ENCODE data around the gene IGF2BP3.
"Not testable (repeated sequence)": the region's sequence is repeated elsewhere in the genome, so short reads cannot be mapped to it uniquely, and the experiment has no call there.

IGF2BP3 gene

DNA sequence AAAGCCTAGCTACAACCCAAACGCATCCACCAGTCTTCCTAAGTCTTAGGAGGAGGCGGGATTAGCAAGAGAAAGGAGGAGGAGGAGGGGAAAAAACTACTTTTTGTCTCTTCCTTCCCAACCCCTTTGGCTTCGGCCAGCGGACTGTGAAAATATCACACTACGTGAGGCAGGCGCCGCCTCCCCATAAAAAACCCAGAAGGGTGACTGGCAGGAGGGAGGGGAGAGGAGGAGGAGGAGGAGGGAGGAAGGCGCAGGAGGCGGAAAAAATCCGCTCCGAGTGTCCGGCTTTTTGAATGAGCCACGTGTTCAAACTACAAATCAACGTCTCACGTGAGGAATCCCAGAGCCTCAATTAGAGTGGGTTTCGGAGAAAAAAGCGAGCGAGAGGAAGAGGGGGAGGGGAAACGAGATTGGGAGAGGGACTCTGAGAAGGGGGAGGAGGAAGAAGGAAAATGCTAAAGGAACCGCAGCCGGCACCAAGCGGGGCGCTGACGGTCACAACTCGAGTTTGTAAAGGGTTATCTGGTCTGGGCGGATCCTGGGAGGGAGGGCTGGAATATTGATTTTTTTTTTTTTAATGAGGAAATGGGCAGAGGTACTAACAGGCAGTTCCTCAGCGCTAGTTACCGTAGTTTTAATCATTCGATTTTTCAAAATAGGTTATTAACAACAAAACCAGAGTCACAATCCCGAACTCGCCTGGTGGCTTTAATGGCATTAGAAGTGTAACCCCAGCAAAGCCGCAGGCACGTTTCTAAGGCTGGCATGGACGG lies at the start of gene IGF2BP3:
Gene IGF2BP3, minus strand, starts transcription at position 162 of the 776 bp plus-strand sequence. CDS start 381 bp downstream, outside the sequence.
- DNase-seq = peak; percentile 92

DNA sequence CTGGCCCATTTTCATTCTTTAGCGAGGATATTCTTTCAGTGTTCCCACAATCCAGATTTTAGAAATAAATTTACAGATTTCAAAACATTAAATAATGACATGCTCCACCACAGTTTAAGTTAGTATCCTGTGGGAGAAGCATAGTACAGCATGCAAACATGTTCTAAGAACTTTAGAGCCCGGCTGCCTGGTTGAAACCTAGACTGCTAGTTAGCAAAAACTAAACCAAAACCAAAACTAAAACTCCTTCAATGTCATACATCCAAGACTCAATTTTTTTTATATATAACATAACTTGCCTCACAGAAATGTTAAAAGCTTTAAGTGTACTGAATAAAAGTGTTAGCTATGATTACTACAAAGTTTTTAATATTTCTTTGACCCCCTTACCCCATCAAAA lies 44.5 kb upstream of the IGF2BP3 start:
- no peak for DNase-seq

DNA sequence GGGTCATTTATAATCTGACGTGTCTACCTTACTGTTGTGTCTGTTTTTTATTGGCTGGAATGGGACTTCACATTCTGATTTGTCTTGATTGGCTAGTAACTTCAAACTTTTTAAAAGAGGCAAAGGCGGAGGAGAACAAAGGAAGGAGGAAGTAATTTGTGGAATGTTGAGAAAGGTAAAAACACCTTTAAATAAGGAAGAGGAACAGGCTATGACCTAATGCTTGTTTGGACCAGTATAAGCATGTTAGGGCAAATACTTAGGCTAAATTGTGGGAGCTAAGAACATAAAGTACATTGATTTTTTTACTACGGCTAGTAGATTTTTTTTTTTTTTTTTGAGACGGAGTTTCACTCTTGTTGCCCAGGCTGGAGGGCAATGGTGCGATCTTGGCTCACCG lies 43.5 kb upstream of the IGF2BP3 start:
- DNase-seq = not testable (repeated sequence)

DNA sequence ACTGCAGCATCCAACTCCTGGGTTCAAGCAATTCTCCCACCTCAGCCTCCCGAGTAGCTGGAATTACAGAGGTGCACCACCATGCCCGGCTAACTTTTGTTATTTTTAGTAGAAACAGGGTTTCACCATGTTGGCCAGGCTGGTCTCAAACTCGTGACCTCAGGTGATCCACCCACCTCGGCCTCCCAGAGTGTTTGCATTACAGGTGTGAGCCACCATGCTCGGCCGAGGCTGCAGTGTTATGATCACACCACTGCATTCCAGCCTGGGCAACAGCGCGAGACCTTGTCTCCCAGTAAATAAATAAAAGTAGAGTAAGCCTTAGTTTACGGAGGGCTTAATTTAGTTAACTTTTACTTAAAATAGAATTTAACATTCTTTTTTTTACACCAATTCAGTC lies 23.7 kb upstream of the IGF2BP3 start:
- no peak for DNase-seq

DNA sequence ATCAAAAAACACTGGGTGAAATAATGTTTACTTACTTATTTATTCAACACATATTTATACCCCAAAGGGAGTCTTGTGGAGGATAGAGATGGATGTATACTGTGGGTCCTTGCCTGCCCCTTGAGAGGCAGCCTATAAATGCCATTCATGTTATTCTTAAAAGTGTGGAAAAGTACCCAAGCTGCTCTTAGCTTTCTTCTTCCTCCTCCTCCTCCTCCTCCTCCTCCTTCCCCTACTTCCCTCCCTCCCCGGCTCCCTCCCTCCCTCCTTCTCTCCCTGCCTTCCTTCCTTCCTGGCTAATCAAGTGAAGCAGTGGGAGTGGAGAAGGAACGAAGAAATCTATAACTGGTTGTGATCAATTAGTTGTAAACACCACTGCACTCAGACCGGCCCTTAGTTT lies 21.2 kb upstream of the IGF2BP3 start:
- no peak for DNase-seq

DNA sequence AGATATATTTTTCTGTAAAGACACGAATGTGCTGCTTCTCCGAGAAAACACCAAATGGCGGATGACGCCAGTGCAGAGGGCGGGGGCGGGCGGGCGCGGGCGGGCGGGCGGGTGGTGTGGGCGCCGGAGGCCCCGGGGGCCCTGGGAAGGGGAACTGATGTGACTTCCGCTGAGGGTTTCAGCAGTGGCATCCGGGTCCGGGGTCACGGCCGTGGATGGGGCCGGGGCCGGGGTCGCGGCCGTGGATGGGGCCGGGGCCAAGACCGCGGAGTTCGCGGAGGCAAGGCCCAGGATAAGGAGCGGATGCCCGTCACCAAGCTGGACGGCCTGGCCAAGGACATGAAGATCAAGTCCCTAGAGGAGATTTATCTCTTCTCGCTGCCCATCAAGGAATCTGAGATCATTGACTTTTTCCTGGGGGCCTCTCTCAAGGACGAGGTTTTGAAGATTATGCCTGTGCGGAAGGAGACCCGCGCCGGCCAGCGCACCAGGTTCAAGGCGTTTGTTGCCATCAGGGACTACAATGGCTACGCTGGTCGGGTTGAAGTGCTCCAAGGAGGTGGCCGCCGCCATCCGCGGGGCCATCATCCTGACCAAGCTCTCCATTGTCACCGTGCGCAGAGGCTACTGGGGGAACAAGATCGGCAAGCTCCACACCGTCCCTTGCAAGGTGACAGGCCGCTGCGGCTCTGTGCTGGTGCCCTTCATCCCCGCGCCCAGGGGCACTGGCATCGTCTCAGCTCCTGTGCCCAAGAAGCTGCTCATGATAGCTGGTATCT lies 20.3 kb upstream of the IGF2BP3 start:
- no peak for DNase-seq

DNA sequence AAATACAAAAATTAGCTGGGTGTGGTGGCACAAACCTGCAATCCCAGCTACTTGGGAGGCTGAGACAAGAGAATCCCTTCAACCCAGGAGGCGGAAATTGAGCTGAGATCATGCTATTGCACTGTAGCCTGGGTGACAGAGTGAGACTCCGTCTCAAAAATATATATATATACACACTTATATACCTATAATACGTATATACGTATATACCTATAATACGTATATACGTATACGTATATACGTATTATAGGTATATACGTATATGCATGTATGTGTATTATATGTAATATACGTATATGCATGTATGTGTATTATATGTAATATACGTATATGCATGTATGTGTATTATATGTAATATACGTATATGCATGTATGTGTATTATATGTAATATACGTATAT lies 18.4 kb upstream of the IGF2BP3 start:
- DNase-seq = not testable (repeated sequence)

DNA sequence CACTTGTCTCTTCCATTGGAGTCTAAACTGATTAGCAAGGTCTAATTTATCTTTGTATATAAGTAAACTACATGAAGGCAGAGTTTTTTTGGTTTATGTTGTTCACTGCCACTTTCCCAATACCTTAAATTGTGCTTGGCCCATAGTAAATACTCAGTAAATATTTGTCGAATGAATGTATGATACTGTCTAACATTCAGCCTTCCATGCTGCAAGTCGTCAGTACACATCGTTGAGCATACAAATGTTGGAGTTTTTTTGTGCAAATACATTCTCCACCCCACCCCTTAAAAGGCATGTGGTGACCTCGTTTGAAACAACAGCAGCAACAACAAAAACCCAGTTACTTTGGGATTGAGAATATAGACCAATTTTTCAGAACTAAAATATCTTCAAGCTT lies 17.4 kb upstream of the IGF2BP3 start:
- DNase-seq = no peak

DNA sequence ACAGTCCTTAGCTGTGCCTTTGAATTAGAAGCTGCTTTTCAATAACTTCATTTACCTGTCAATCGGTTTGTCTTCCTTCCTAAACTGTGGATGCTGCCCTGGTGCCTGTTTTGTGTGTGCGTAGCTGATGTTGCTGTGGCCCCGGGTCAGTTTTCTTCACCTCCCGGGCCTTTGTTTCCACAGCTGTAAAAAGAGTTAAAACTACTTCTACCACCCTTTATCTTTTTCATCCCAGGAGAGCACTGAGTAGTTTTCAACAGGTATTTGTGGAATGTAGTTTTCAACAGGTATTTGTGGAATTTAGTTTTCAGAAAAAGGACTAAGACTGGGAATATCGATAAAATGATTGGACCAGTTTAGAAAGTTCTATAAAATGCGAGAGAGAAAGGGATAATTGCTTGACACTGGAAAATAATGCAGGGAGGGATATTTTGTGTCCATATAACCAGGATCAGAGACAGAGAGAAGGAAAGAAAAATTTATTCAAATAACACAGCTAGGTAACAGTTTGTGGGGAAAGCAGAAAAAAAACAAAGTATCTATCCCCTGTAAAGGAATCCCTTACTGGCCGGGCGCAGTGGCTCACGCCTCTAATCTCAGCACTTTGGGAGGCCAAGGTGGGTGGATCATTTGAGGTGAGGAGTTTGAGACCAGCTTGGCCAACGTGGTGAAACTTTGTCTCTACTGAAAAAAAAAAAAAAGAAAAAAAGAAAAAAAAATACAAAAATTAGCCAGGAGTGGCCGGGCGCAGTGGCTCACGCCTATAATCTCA lies 15.9 kb upstream of the IGF2BP3 start:
- no peak for DNase-seq

DNA sequence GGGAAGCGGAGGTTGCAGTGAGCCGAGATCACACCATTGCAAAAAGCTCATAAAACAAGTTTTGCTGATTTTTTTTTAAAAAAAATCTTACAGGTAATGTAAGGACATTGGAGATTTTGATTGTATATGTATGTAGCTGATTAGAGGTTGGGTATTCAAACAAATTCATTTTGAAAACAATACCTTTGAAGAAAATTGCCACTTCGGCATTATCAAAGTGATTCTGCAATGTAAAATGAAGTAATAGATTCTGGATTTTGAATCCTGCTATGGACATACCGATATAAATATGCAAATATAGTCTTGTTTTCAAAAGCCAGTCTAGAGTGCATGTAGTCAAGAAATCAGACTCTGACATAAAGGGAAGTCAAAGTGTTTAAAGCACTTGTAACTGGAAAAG lies 12.4 kb upstream of the IGF2BP3 start:
- DNase-seq = no peak

DNA sequence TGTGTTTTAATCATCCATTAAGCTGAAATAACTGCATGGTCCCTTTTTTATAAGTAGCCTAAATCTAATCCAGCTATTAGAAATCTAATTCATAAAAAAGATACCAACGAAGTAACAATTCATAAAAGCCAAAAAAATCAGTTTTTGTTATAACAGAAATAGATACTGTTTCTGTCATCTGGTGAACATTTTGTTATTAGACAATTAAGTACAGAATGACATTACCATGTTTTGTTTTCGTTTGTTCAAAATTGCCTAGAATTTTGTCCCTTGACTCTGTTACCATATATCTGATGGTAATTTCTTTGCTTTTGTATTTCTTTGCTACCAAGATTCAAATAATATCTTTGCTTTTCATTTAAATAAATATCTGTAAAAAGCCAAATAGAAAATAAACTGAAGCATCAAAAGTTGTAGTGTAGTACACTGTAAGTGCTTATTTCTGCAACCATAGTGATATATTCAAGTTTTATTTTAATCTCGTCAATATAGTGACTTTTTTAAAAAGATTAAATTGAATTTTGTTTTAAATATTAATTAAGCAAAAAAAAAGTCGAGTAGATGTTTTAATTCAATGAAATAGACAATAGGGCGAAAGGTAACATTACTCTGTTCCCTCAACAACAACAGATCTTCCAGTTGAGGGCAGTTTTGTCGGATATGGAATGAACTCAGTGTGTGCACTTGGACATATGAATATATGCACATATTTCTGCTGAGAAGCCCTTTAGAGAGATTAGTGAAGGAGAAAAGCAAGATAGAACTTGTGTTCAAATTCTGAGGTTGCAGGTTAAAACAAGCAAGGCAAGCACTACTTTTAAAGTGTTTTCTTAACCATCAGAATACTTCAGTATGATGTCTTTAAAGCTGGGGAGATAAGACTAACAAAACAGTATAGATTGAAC lies 7.9 kb upstream of the IGF2BP3 start:
- DNase-seq = no peak

DNA sequence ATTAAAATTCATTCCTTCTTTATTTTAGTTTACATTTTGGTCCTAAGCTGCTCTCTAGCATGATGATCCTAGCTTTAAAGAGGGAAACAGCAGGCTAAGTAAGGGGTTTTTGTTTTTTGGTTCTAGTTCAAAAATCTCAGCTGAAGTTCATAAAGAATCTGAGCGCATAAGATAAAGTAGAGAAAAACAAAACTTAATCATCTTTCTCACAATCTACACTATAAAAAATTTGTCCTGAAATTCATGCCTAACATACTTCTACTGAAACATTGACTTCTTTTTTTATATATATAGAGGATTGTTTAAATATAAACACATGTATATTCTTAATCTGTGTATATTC lies 6.8 kb upstream of the IGF2BP3 start:
- no peak for DNase-seq

DNA sequence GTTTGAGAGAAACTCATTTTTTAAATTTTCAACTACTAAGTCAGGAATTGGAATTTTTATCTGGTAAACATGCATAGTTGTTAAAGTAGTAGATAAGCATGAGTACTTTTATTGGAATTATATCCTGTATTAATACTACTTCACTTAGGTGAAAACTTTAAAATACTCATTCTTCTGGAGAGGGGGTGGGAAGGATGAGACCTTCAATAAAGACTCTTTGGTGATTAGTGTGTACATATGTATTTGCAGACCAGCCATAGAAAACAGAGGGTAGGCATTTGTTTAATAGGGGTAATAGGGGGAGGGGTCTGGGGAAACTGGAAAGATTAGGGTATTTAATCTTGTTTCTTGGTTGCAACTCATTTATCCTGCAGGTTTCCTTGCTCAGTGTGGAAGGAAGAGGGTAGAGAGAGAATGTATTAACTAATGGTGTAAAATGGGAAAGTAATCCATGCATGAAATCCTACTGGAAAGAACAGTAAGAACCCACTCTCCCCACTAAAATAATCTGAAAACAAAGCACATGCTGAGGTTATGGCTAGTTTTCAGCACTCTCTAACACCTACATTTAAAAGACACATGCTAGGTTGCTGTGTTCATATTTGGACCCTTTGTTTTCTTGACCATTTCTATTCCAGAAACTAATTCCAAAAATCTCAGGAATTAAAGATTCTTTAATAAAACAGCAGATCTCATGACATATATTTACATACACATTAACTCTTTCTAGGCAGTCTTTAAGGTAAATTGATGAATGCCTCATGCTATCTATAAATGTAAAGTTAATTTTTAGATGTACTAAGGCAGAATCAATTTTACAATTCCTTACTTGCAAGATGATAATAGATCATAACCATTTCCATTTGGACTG lies 6.2 kb upstream of the IGF2BP3 start:
- DNase-seq = peak; percentile 30

DNA sequence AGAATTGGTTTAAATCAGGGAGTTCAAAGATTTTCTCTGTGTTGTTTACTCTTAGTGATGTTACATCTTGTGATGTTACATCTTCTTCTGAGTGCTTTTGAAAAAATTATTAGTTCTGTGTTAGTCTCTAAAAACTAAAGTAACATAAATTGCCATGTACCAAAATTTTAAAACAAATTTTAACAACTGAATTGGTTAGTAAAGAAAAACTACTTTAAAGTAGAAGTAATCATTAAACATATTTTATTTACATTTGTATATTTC lies 5.2 kb upstream of the IGF2BP3 start:
- no peak for DNase-seq

DNA sequence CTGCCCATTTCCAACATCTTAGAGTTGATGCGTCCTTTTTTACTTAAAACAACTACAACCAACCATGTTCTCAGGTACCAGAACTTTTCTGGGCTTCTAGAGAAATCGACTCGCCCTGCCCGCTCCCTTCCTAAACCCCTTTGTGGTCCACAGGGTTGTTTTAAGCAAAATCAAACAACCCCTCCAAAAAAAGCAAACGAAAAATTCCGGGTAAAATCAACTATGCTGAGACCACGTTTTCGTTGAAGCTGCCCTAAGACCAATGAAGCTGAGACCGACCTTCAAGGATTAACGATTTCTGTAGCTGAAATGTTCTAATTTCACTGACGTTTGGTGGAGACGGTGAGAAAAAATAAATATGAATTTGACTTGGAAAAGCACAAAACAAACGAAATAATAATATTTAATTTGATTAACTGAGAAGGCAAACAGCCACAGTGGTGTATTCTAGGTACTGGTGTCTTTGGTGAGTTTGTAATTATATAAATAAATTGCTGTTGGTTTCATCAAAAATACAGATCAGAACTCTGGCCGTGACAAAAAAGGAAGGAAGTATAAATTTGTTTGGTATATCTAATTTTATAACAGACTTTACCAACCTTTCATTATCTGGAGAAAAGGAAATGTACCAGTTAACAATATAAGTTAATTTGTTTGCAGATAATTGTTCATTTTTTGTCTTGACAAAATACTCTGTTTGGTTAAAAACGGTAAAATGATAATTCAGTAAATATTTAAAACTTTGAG lies 4.7 kb upstream of the IGF2BP3 start:
- no peak for DNase-seq

DNA sequence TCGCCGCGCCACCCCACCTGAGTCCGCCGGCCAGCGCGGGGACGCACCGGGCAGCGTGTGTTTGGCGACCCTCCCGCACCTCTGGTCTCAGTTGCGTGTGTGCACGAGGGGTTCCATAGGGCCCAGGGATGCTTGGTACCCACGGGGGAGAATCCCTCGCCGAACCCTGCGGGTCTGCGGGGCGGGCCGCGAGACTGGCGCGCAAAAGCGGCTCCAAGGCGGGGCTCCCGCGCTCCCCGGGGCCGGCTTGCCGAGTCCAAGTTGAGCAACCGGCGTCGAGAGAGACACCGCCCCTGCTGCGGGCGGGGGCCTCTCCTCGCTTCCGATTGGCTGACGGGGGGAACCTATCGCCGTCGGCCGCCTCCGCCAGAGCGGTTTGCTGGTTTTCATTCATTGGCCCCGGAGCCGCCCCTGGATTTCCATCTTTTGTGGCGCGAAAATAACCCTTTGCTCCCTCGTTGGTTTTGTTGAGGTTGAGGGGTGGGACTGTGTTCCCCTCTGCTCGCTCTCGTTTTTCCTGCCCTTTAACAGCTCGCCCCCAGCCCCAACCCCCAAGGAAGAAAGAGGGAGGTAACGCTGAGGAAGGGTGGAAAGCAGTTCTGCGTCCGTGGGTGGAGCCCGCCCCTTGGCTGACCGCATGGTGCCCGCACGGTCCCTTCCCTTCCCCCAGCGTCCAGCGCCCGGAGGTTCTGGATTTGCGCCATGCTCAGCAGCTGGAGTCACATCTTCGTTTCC lies 4.0 kb upstream of the IGF2BP3 start:
- peak; percentile 96 for DNase-seq

DNA sequence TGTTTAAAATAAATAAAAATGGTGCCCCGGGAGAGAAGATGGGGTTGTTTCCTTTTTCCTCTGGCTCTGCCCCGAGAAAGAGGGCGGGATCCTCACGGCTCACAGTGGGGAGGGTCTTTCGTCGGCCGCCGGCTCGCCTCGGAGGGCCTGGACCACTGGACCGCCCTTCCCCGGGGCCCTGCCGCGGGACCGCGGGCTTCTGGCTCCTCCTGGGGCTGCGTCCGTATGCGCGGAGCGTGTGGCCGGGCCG lies 3.5 kb upstream of the IGF2BP3 start:
- DNase-seq = peak; percentile 77

DNA sequence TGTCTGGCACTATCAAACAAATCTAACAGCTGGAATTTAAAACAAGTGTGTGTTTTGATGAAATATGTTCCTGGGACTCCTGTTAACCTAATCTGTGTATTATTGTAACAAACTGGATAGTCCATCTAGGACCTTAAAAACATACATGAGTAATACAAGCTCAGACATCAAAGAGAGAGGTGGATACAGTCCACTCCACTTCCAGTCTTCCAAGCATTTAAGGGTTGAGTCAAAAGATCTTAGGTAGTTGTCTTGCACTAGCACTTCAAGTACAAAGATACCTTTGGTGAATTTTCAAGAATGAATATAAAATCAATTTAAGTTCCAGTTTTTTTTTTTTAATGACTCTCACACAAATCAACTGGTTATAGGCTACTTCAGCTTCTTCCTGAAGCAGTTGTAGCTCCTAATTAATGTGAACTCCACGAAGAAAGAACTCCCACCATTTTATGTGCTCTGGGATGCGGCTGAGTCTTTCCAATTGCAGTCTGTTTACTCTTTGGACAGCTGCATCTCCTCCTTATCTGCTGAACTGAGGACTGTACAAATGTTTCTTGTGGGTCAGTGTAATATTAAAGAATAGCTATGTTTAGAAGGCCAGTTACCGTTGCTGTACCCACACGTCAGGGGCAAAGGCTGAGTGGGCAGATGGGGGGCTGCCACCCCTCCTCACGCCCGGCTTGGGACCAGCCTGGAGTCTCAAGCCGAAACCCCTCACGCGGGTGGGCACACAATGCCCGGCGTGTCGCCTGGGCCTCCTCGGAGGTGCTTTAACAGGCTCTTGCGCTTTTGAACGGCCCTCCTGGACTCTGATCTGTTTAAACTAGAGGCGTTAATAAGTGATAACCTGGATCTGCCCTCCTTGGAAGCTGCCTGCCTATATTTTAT lies 2.9 kb upstream of the IGF2BP3 start:
- peak; percentile 48 for DNase-seq

DNA sequence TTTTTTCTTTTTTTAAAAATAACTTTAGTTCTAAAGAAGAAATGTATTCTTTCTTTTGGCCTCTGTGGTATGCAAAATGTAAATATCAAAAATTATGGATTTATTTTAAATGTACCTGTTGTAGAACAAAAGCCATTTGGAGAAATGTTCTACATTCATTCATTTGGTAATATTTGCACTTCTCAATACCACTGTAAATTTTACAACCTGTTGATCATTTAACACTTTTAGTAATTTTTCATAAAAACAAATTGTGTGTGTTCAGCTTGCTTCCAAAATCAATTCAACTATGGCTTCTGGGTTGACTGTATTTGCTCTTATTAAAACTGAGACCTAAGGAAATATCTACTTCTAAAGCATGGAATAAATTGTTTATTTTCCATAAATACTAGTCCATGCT lies 2.3 kb upstream of the IGF2BP3 start:
- no peak for DNase-seq

DNA sequence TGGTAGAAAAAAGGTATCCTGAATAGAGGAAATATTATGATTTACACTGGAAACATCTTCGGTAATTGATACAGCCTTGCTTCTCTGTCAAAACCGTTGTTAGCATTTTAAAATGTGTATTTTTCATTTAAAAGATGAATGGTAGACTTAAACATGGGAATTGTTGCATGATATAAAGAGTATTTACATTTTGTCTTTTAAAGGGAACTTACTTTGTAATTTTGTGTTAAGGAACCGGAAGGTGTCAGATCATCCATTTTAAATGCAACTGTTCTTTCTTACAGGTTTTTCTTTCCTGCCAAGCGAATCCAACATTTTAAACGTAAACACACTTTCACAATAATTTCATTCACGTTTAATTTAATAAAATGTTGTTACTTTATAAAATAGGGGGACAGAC lies 1.8 kb upstream of the IGF2BP3 start:
- DNase-seq = no peak
